ENCODE data around the gene PPP4R3B.

Gene PPP4R3B

GRCh38 chr2:55502590-55503141, 114.8 kb downstream of the PPP4R3B start:
- no peak for DNase-seq

- no peak for DNase-seq
Observed at GRCh38 chr2:55500025-55500424, 117.4 kb downstream of the PPP4R3B start.

- DNase-seq: no peak
Observed at GRCh38 chr2:55498582-55498981, 118.8 kb downstream of the PPP4R3B start.
